Lung (tissue), 12 donors: Measurements from ENCODE around the gene BCL2L11. TPM values are rescaled to one million over a fixed set of nuclear protein-coding genes. Genes with fewer than 3 reads are reported as not detected.
A peak's percentile ranks its signal among the peaks of the same experiment; 100 is the strongest.

ENCODE experiments used
- ATAC-seq: fragments of 200-7000 bp; cut with Tn5 transposase; one replicate; pipeline ENCODE4 v1.9.1; 2020; ENCODE audit warnings: moderate number of reproducible peaks; ENCODE audit not compliant: insufficient read depth, low FRiP score
- DNase-seq, 3 donors: peaks; one replicate each; pipeline ENCODE4 v3.0.0-alpha.2; 2013 to 2017
- H3K27ac ChIP-seq, 2 donors: one replicate each; pipeline ENCODE4 v1.5.1; 2013; ENCODE audit warnings: mild to moderate bottlenecking in 2 of 2, moderate library complexity in 2 of 2, control low read depth in 1 of 2, inconsistent platforms in 1 of 2, low read depth in 1 of 2, low read length in 1 of 2
- H3K27me3 ChIP-seq, 3 donors: one replicate each; pipeline ENCODE4 v1.5.1; 2013; ENCODE audit warnings: low read length in 2 of 3; ENCODE audit not compliant: control insufficient read depth in 3 of 3, insufficient read depth in 3 of 3
- H3K36me3 ChIP-seq, 4 donors: one replicate each; pipeline ENCODE4 v1.5.1; 2013; ENCODE audit warnings: low read length in 4 of 4, mild to moderate bottlenecking in 1 of 4, moderate library complexity in 1 of 4; ENCODE audit not compliant: control insufficient read depth in 4 of 4, insufficient read depth in 4 of 4
- H3K4me1 ChIP-seq, 5 donors: one replicate each; pipeline ENCODE4 v1.5.1; 2013; ENCODE audit warnings: low read length in 5 of 5, mild to moderate bottlenecking in 2 of 5, moderate library complexity in 1 of 5; ENCODE audit not compliant: control insufficient read depth in 5 of 5, insufficient read depth in 5 of 5
- H3K4me3 ChIP-seq: one replicate; pipeline ENCODE4 v1.5.1; 2013; ENCODE audit warnings: mild to moderate bottlenecking, control low read depth, moderate library complexity
- H3K9ac ChIP-seq, 2 donors: one replicate each; pipeline ENCODE4 v1.5.1; 2013; ENCODE audit warnings: low read length in 2 of 2, control low read depth in 1 of 2; ENCODE audit not compliant: insufficient read depth in 1 of 2
- H3K9me3 ChIP-seq, 4 donors: one replicate each; pipeline ENCODE4 v1.5.1; 2013; ENCODE audit warnings: low read length in 3 of 4, mild to moderate bottlenecking in 1 of 4, moderate library complexity in 1 of 4; ENCODE audit not compliant: control insufficient read depth in 4 of 4, insufficient read depth in 3 of 4
- WGBS, 2 donors: extraction: QIAGEN DNeasy Blood & Tissue Kit; methylation state at CpG; one replicate each; pipeline ENCODE4 v1.1.7; 2013; 5-methylcytosine and 5-hydroxymethylcytosine counted together
- polyA plus RNA-seq, 2 donors: library from polyadenylated mRNA; stranded (reverse); fragments of 200-250 nt; gene quantifications; one replicate each; pipeline ENCODE4 v1.2.1, GENCODE V29; 2013
- total RNA-seq, 2 donors: library from RNA; depleted of rRNA in 1 of 2; stranded (reverse); fragments of >200 nt in 1 of 2; gene quantifications; one replicate each; pipeline ENCODE4 v1.2.1, GENCODE V29; 2014 to 2021
- TF ChIP-seq, protein P1 (sequence below): IDR thresholded peaks from 2 replicates; pipeline ENCODE4 v1.5.1; 2012; ENCODE audit warnings: mild to moderate bottlenecking; ENCODE audit errors: control extremely low read depth, extremely low read depth
- donor health status: control.
- donor health status: control.
- donor health status: Bipolar disorder and iron deficiency.
- donor health status: healthy.
- donor health status: DM: yes; HTN: yes; CAD: no.

The BCL2L11 gene
- total and polyA plus RNA-seq, 4 donors = 3.8 to 24.2 (median 12.6) TPM

DNA sequence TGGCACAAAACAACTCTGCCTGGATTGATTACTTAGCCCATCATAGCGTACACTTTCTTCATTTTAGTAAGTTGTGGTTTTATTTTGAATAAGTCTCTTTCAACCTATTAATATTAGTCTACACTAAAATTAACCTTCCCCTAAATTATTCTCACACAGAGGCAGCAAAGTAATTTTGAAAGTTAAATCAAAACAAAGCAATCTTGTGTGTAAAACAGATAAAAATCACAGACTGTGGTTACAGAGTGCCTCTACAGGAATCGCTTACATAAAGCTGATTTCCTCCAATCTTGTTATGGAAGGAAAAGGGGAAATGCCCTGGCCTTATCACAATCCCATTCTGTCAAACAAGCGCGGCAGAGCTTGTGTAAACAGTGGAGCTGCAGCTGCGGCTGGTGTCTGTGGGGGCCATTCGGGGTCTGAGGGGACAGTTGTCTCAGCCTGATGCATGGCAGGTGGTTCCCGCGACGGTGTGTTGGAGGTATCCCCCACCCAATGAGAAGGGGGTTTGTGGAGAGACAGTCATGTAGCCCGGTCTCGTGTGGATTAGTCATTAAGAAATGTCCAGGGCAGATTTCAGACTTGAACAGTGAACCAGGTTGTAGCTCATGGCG lies 42.1 kb downstream of the BCL2L11 start:
- Histone ChIP-seq H3K9me3 (peaks cover 0 to 2% (median 0%) of the 10 kb centered on the region in 4 donors), H3K36me3 (peaks cover 0 to 31% (median 22%) of the 10 kb centered on the region in 4 donors), H3K4me1 (peaks cover 5 to 41% (median 15%) of the 10 kb centered on the region in 5 donors), H3K9ac (peak overlapping the region in 1 of 2 donors; percentile 23), H3K27me3 (no peaks in the 10 kb centered on the region), H3K27ac (peak overlapping the region in 1 of 2 donors; percentile 6), H3K4me3 (no peak overlapping the region)
- ATAC-seq (no peak), DNase-seq (peak; percentile 29 to 69 (median 61))
- TF ChIP-seq, protein P1, sequence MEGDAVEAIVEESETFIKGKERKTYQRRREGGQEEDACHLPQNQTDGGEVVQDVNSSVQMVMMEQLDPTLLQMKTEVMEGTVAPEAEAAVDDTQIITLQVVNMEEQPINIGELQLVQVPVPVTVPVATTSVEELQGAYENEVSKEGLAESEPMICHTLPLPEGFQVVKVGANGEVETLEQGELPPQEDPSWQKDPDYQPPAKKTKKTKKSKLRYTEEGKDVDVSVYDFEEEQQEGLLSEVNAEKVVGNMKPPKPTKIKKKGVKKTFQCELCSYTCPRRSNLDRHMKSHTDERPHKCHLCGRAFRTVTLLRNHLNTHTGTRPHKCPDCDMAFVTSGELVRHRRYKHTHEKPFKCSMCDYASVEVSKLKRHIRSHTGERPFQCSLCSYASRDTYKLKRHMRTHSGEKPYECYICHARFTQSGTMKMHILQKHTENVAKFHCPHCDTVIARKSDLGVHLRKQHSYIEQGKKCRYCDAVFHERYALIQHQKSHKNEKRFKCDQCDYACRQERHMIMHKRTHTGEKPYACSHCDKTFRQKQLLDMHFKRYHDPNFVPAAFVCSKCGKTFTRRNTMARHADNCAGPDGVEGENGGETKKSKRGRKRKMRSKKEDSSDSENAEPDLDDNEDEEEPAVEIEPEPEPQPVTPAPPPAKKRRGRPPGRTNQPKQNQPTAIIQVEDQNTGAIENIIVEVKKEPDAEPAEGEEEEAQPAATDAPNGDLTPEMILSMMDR = no peak
- 13 to 34% methylated on average over 12 of the region's 12 CpGs for WGBS, 2 donors

DNA sequence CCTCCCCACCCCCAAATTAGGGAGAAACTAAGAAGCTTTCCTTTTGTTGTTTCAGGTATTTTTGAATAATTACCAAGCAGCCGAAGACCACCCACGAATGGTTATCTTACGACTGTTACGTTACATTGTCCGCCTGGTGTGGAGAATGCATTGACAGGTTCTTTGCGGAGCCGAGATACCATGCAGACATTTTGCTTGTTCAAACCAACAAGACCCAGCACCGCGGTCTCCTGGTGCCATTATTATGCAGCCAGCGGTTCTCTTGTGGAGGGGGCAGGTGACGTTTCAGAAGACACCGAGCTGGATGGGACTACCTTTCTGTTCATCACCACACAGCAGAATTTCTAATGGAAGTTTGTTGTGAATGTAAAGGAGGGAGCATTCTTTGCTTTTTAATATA lies 43.4 kb downstream of the BCL2L11 start:
- H3K27me3 ChIP-seq = no peaks in the 10 kb centered on the region
- no peak overlapping the region for H3K27ac ChIP-seq
- TF ChIP-seq, protein P1 = no peak
- no peak for ATAC-seq
- peaks cover 7 to 41% (median 17%) of the 10 kb centered on the region in 5 donors for H3K4me1 ChIP-seq
- peak in 2 of 3 donors; percentile 14 to 43 for DNase-seq
- H3K9me3 ChIP-seq = no peaks in the 10 kb centered on the region
- 91 to 95% methylated on average over 12 of the region's 12 CpGs for WGBS, 2 donors
- H3K9ac ChIP-seq = no peak overlapping the region
- H3K4me3 ChIP-seq = no peak overlapping the region
- peaks cover 0 to 31% (median 18%) of the 10 kb centered on the region in 4 donors for H3K36me3 ChIP-seq

DNA sequence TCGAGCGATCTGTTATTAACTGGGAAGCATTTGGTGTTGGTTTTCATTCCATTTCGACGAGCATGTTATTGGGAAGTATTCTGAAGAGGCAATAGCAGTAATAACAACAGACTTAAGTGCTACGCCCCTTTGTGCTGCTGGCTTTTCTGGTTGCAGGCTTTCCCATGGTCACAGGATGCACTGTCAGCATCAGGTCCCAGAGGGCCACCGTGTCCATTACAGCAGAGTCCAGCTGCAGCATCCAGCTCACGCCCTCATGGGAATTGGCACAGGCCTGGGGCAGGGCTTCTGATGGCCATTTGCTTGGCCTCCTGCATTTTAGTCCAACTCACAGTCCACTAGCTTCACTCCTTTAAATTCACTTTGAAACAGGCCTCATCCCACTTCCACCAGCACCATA lies 44.4 kb downstream of the BCL2L11 start:
- Histone ChIP-seq H3K36me3 (peaks cover 0 to 27% (median 16%) of the 10 kb centered on the region in 4 donors), H3K4me3 (no peak overlapping the region), H3K9me3 (no peaks in the 10 kb centered on the region), H3K27me3 (no peaks in the 10 kb centered on the region), H3K9ac (no peak overlapping the region), H3K4me1 (peaks cover 7 to 41% (median 17%) of the 10 kb centered on the region in 5 donors), H3K27ac (no peak overlapping the region)
- DNase-seq (peak in 2 of 3 donors; percentile 35 to 61), ATAC-seq (no peak)
- TF ChIP-seq, protein P1 = no peak
- WGBS, 2 donors = 81 to 88% methylated on average over 7 of the region's 7 CpGs

DNA sequence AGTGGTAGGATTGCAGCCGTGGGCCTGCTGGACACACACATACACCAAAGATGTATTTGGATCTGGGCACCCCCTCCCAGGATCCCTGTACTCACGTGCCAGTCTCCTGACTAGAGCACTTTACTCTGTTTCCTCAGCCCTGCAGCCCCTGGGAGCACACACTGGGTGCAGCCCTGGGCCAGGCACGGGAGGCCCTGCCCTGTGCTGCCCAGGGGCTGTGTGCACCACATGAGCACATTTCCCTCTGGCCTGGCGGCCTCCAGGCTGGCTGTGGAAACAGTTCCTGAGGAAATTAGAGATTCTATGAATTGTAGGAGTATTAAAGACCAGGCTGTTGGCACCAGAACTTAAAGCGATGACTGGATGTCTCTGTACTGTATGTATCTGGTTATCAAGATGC lies 45.4 kb downstream of the BCL2L11 start:
- Histone ChIP-seq H3K9me3 (no peaks in the 10 kb centered on the region), H3K4me1 (peaks cover 6 to 41% (median 15%) of the 10 kb centered on the region in 5 donors), H3K4me3 (no peak overlapping the region), H3K27me3 (no peaks in the 10 kb centered on the region), H3K27ac (no peak overlapping the region), H3K9ac (no peak overlapping the region), H3K36me3 (peaks cover 0 to 22% (median 15%) of the 10 kb centered on the region in 4 donors)
- no peak for ATAC-seq
- TF ChIP-seq, protein P1 = no peak
- WGBS, 2 donors = 96 to 97% methylated on average over 5 of the region's 5 CpGs
- DNase-seq = no peak
